ENCODE results near the gene ZNF292. TPM values are rescaled to one million over a fixed set of nuclear protein-coding genes. Genes with fewer than 3 reads are reported as not detected.

The ZNF292 gene
- total RNA-seq (ENCODE audit: low replicate concordance), result 16.2 and 21.3 TPM in 2 replicates

DNA sequence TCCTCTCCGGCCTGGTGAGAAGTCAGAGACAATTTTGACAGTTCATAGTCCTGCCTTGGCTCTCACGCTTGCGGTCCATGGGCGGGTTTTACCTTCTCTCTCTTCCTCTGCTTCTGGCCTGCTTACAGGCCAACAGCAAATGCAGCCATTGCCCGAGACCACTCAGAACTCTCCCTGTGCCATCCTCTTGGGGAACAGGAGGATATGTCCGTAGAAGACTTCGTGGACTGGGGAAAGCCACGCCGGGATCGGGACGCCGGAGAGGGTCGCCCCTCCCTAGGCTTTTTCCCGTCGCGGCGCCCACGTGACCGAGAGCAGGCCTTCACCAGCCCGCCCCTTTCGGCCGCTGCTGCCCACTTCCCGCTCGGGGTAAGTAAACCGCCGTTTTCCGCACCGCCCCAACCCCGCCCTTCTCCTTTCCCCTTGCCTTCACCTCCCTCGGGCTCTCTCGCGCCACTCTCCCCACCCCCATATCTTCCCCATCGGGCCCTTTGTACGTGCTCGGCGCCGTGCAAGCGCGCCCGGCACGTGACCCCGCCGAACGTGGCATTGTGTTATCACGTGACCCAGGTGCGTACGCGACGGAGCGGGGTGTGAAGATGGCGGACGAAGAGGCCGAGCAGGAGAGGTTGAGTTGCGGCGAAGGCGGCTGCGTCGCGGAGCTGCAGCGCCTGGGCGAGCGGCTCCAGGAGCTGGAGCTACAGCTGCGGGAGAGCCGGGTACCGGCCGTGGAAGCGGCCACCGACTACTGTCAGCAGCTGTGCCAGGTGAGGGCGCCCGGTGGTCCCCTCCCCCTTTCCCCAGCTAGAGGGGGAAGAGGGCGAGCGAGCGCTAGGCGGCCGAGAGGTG is at the start of gene ZNF292:
ZNF292 (plus strand) TSS at position 573 of the 849 bp plus-strand sequence; CDS start at position 600, 27 bp downstream.

Other genes starting within 250 kb of the ZNF292 start
- gene HTR1E, start 218.0 kb upstream of the ZNF292 start, total RNA-seq (ENCODE audit: low replicate concordance), result not detected in 2 replicates
- gene CGA, start 60.5 kb upstream of the ZNF292 start, total RNA-seq (ENCODE audit: low replicate concordance), result not detected in 2 replicates
- gene SMIM8, start 167.0 kb downstream of the ZNF292 start, total RNA-seq (ENCODE audit: low replicate concordance), result 3.1 and 4.1 TPM in 2 replicates
- gene GJB7, start 173.7 kb downstream of the ZNF292 start, total RNA-seq (ENCODE audit: low replicate concordance), result not detected in 2 replicates
- 0.83 and 0.94 TPM in 2 replicates for gene C6orf163, start 189.2 kb downstream of the ZNF292 start, total RNA-seq (ENCODE audit: low replicate concordance)